H4 (cell line): ENCODE data around the gene NRXN3. TPM values are rescaled to one million over a fixed set of nuclear protein-coding genes. Genes with fewer than 3 reads are reported as not detected.

Experiments
- DNase-seq: peaks from one replicate; pipeline ENCODE4 v3.0.0-alpha.2; 2015; ENCODE audit warnings: low spot score
- total RNA-seq: library from RNA; depleted of rRNA; stranded (reverse); fragments of >200 nt; shearing (Covaris generic); gene quantifications from 2 replicates; pipeline ENCODE4 v1.2.3, GENCODE V29; 2014

NRXN3 gene
- total RNA-seq, 1 experiment from 2014 or later: 0.37 TPM

- no peak for DNase-seq
Measured at GRCh38 chr14:79661752-79662151, 1491.6 kb downstream of the NRXN3 start.

- DNase-seq: no peak
Measured at GRCh38 chr14:79663453-79663852, 1493.3 kb downstream of the NRXN3 start.

- DNase-seq: no peak
Measured at GRCh38 chr14:79665556-79665955, 1495.4 kb downstream of the NRXN3 start.

- no peak for DNase-seq
Measured at GRCh38 chr14:79668951-79669350, 1498.8 kb downstream of the NRXN3 start.

GRCh38 chr14:79670811-79671210 lies 1500.6 kb downstream of the NRXN3 start:
- DNase-seq: no peak

GRCh38 chr14:79680087-79680486 lies 1509.9 kb downstream of the NRXN3 start:
- no peak for DNase-seq

GRCh38 chr14:79686196-79686595 lies 1516.0 kb downstream of the NRXN3 start:
- no peak for DNase-seq

GRCh38 chr14:79690960-79691359 lies 1520.8 kb downstream of the NRXN3 start:
- DNase-seq: no peak

GRCh38 chr14:79693935-79694334 lies 1523.8 kb downstream of the NRXN3 start:
- no peak for DNase-seq

- DNase-seq: no peak
Measured at GRCh38 chr14:79695307-79695706, 1525.1 kb downstream of the NRXN3 start.

GRCh38 chr14:79698298-79698711 lies 1528.1 kb downstream of the NRXN3 start:
- DNase-seq: no peak

GRCh38 chr14:79699206-79699605 lies 1529.0 kb downstream of the NRXN3 start:
- no peak for DNase-seq

- no peak for DNase-seq
Measured at GRCh38 chr14:79701371-79701770, 1531.2 kb downstream of the NRXN3 start.

GRCh38 chr14:79702197-79702596 lies 1532.0 kb downstream of the NRXN3 start:
- no peak for DNase-seq

GRCh38 chr14:79703209-79703608 lies 1533.0 kb downstream of the NRXN3 start:
- no peak for DNase-seq

GRCh38 chr14:79704041-79704807 lies 1534.1 kb downstream of the NRXN3 start:
- DNase-seq: no peak

- DNase-seq: no peak
Measured at GRCh38 chr14:79705126-79705894, 1535.1 kb downstream of the NRXN3 start.

- DNase-seq: no peak
Measured at GRCh38 chr14:79706382-79706781, 1536.2 kb downstream of the NRXN3 start.

- DNase-seq: no peak
Measured at GRCh38 chr14:79708426-79709388, 1538.5 kb downstream of the NRXN3 start.

GRCh38 chr14:79709573-79709972 lies 1539.4 kb downstream of the NRXN3 start:
- no peak for DNase-seq

- DNase-seq: no peak
Measured at GRCh38 chr14:79712302-79712950, 1542.3 kb downstream of the NRXN3 start.
